Measurements from ENCODE around the gene GRK1.

Gene GRK1

DNA sequence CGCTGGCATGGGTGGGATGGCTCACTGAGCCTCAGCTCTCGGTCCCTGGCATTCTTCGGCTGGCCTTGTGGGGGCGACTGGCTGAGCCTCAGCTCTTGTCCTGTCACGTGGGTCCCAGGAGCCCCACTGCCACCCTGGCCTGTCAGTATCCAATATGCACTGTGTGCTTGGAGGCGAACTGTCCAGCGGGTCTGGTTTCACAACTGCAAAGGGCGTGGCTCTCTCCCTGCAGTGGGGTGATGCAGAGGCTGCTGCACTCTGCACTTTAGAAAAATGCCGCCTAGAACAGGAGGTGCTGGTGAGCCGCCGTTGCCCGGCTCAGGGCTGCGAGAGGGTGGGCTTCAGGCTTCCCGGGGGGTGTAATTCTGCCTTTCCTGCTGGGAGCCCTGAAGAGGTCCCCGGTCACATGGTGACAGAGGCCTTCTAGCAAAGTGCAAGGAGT, 75.0 kb downstream of the GRK1 start (continued):
- 0 out of 2 replicates have a peak, but pooled peaks have one; percentile 23 for TF ChIP-seq GLIS1 (tag by site-specific recombination; IDR thresholded peaks at IDR 0.05)

DNA sequence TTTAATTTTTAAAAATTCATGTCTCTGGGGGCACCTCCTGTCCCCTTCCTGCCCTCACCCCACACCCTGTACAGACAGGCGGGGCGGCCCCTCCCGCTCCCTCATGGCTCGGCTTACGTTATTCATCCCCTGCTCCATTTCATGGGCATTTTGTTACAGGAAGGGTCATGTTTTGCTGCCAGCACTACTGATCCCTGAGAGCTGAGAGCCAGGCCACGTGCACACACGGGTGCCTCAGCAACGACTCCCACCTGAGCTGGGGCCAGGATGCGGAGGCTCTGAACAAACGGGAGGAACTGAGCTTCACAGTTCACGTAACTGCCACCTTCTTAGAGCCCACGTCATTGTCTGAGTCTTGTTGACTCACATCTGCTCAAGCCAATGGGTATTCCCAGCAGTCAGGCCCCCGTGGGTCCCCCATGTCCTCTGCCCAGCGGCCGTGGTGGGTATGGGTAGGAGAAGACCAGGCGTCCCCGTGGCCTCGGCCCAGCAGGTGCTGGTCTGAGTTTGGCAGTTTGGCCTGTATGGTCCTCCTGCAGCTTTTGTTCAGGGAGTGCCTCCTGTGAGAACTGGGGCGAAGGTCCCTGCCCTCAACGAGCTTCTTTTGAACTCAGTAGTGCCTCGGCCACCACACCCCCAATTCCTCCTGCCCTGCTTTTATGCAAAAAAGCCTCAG, 75.6 kb downstream of the GRK1 start:
- POLR2A ChIA-PET, result no interaction called here
- CTCF ChIA-PET, result no interaction called here
- H3K4me1 ChIP-seq (ENCODE audit: control insufficient read depth, insufficient read depth, low read length), result no peaks in the 10 kb centered on the region

DNA sequence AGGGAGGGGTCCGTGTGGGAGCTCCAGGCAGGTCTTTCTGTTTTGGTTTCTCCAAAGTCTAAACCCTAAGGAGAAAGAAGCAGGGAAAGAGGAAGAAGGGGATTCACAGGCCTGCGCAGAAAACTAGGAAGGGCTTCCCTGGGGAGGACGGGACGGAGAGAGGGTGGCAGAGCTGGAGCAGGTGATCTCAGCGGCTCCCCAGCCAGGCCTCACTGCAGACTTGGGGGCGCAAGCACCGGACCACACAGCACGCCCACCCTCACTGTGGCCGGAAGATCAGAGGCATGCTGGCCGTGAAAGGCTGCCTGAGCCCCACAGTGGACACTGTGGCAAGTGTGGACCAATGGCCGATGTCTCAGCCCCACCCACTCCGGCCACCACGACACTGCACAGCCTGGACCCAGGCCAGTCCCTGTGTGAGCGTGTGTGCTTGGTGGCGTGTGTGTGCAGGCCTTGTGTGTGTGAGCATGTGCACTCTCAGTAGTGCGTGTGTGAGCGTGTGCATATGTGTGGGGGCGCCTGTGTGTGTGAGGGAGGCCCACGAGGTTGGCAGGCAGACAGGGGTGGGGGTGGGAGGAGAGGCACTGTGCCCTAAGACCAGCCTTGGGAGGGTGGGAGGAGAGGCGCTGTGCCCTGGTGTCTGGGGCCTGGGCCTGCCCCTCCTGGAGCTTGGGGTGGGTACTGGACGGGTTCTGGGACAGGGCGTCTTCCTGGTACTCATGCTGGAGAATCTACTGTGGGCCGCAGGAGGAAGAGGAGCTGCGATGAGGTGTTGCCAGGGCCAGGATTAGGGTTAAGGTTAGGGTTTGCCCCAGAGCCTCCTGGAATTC, 76.6 kb downstream of the GRK1 start:
- no peaks in the 10 kb centered on the region for H3K36me3 ChIP-seq (ENCODE audit: control insufficient read depth in 2 of 2, insufficient read depth in 1 of 2, low read length in 2 of 2)
- POLR2A ChIA-PET, result no interaction called here
- CTCF ChIA-PET, result interaction anchor here (0.6 to 0.7 kb wide), 2 partner anchors 11 to 33 kb away, joined by 3 to 4 read pairs; no protein-coding TSS in a partner anchor
- H3K27ac ChIP-seq (ENCODE audit: extremely low read depth, low read depth, low read length), result no peak overlapping the region
- no peaks in the 10 kb centered on the region for H3K4me1 ChIP-seq (ENCODE audit: control insufficient read depth, insufficient read depth, low read length)
- TF ChIP-seq MZF1 (tag by site-specific recombination; IDR thresholded peaks at IDR 0.05; ENCODE audit: borderline replicate concordance), result no peak
- TF ChIP-seq, protein P1, sequence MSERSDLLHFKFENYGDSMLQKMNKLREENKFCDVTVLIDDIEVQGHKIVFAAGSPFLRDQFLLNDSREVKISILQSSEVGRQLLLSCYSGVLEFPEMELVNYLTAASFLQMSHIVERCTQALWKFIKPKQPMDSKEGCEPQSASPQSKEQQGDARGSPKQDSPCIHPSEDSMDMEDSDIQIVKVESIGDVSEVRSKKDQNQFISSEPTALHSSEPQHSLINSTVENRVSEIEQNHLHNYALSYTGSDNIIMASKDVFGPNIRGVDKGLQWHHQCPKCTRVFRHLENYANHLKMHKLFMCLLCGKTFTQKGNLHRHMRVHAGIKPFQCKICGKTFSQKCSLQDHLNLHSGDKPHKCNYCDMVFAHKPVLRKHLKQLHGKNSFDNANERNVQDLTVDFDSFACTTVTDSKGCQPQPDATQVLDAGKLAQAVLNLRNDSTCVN (tag by site-specific recombination; optimal IDR thresholded peaks at IDR 0.05), result no peak
- no peak for TF ChIP-seq ZNF473 (tag by site-specific recombination; IDR thresholded peaks at IDR 0.05)
- TF ChIP-seq, protein P2, sequence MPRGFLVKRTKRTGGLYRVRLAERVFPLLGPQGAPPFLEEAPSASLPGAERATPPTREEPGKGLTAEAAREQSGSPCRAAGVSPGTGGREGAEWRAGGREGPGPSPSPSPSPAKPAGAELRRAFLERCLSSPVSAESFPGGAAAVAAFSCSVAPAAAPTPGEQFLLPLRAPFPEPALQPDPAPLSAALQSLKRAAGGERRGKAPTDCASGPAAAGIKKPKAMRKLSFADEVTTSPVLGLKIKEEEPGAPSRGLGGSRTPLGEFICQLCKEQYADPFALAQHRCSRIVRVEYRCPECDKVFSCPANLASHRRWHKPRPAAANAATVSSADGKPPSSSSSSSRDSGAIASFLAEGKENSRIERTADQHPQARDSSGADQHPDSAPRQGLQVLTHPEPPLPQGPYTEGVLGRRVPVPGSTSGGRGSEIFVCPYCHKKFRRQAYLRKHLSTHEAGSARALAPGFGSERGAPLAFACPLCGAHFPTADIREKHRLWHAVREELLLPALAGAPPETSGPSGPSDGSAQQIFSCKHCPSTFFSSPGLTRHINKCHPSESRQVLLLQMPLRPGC (tag by site-specific recombination; IDR thresholded peaks at IDR 0.05), result no peak
- peak; percentile 23; the same call in 1 of the 2 replicates for TF ChIP-seq EGR2 (tag by site-specific recombination; IDR thresholded peaks at IDR 0.05; ENCODE audit: low read depth)
- peak; percentile 57 for TF ChIP-seq ZFHX2 (tag by site-specific recombination; conservative IDR thresholded peaks at IDR 0.05)
- H3K9me3 ChIP-seq (ENCODE audit: control insufficient read depth, insufficient read depth, low read depth, low read length), result no peaks in the 10 kb centered on the region
- no peak overlapping the region for H3K4me3 ChIP-seq (ENCODE audit: low read depth, low read length)

More for the DNA sequence above, 75.6 kb downstream of the GRK1 start:
- H3K4me3 ChIP-seq (ENCODE audit: low read depth, low read length), result no peak overlapping the region
- TF ChIP-seq KLF1 (tag by site-specific recombination; IDR thresholded peaks at IDR 0.05), result peak; percentile 85
- TF ChIP-seq ZNF175 (tag by site-specific recombination; IDR thresholded peaks at IDR 0.05), result no peak
- TF ChIP-seq, protein P3, sequence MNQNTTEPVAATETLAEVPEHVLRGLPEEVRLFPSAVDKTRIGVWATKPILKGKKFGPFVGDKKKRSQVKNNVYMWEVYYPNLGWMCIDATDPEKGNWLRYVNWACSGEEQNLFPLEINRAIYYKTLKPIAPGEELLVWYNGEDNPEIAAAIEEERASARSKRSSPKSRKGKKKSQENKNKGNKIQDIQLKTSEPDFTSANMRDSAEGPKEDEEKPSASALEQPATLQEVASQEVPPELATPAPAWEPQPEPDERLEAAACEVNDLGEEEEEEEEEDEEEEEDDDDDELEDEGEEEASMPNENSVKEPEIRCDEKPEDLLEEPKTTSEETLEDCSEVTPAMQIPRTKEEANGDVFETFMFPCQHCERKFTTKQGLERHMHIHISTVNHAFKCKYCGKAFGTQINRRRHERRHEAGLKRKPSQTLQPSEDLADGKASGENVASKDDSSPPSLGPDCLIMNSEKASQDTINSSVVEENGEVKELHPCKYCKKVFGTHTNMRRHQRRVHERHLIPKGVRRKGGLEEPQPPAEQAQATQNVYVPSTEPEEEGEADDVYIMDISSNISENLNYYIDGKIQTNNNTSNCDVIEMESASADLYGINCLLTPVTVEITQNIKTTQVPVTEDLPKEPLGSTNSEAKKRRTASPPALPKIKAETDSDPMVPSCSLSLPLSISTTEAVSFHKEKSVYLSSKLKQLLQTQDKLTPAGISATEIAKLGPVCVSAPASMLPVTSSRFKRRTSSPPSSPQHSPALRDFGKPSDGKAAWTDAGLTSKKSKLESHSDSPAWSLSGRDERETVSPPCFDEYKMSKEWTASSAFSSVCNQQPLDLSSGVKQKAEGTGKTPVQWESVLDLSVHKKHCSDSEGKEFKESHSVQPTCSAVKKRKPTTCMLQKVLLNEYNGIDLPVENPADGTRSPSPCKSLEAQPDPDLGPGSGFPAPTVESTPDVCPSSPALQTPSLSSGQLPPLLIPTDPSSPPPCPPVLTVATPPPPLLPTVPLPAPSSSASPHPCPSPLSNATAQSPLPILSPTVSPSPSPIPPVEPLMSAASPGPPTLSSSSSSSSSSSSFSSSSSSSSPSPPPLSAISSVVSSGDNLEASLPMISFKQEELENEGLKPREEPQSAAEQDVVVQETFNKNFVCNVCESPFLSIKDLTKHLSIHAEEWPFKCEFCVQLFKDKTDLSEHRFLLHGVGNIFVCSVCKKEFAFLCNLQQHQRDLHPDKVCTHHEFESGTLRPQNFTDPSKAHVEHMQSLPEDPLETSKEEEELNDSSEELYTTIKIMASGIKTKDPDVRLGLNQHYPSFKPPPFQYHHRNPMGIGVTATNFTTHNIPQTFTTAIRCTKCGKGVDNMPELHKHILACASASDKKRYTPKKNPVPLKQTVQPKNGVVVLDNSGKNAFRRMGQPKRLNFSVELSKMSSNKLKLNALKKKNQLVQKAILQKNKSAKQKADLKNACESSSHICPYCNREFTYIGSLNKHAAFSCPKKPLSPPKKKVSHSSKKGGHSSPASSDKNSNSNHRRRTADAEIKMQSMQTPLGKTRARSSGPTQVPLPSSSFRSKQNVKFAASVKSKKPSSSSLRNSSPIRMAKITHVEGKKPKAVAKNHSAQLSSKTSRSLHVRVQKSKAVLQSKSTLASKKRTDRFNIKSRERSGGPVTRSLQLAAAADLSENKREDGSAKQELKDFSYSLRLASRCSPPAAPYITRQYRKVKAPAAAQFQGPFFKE (tag by site-specific recombination; IDR thresholded peaks at IDR 0.05; ENCODE audit: borderline replicate concordance), result no peak
- TF ChIP-seq ZNF292 (tag by site-specific recombination; IDR thresholded peaks at IDR 0.05; ENCODE audit: borderline replicate concordance, low read depth), result no peak
- no peaks in the 10 kb centered on the region for H3K9me3 ChIP-seq (ENCODE audit: control insufficient read depth, insufficient read depth, low read depth, low read length)
- no peaks in the 10 kb centered on the region for H3K36me3 ChIP-seq (ENCODE audit: control insufficient read depth in 2 of 2, insufficient read depth in 1 of 2, low read length in 2 of 2)
- H3K27ac ChIP-seq (ENCODE audit: extremely low read depth, low read depth, low read length), result no peak overlapping the region

Data from HEK293 (cell line).